Osteoblast (primary cell): ENCODE data around the gene PSAP. TPM values are rescaled to one million over a fixed set of nuclear protein-coding genes. Genes with fewer than 3 reads are reported as not detected.
"Not testable (repeated sequence)": the region's sequence is repeated elsewhere in the genome, so short reads cannot be mapped to it uniquely, and the experiment has no call there.

Experiments used
- DNase-seq: peaks from one replicate; pipeline ENCODE4 v3.0.0; 2011; ENCODE audit warnings: low spot score, mixed read lengths; ENCODE audit not compliant: insufficient read length; ENCODE audit errors: missing footprints
- H2AFZ ChIP-seq: 2 replicates; pipeline ENCODE4 v1.6.0; 2011; ENCODE audit warnings: mild to moderate bottlenecking, low read length
- H3K27ac ChIP-seq: 2 replicates; pipeline ENCODE4 v1.5.1; 2011; ENCODE audit warnings: mild to moderate bottlenecking, low read depth, low read length, moderate library complexity
- H3K27me3 ChIP-seq: 2 replicates; pipeline ENCODE4 v1.6.0; 2012; ENCODE audit warnings: mild to moderate bottlenecking, control low read depth, inconsistent platforms, low read length, moderate library complexity; ENCODE audit not compliant: insufficient read depth
- H3K36me3 ChIP-seq: 2 replicates; pipeline ENCODE4 v1.5.1; 2011; ENCODE audit warnings: mild to moderate bottlenecking, low read length, control low read depth, moderate library complexity; ENCODE audit not compliant: insufficient read depth
- H3K4me1 ChIP-seq: 2 replicates; pipeline ENCODE4 v1.5.1; 2011; ENCODE audit warnings: mild to moderate bottlenecking, low read length, control low read depth, moderate library complexity; ENCODE audit not compliant: insufficient read depth
- H3K4me2 ChIP-seq: 2 replicates; pipeline ENCODE4 v1.6.0; 2011; ENCODE audit warnings: mild to moderate bottlenecking, low read length; ENCODE audit not compliant: insufficient read depth
- H3K4me3 ChIP-seq: fragments of 200-600 bp; sonication (generic); 3 replicates; pipeline ENCODE4 v1.5.1; 2012; ENCODE audit warnings: mild to moderate bottlenecking, low read length, inconsistent platforms; ENCODE audit not compliant: insufficient read depth
- H3K79me2 ChIP-seq: 2 replicates; pipeline ENCODE4 v1.6.0; 2012; ENCODE audit warnings: mild to moderate bottlenecking, low read length, control low read depth, inconsistent platforms; ENCODE audit not compliant: insufficient read depth
- H3K9me3 ChIP-seq: 2 replicates; pipeline ENCODE4 v1.5.1; 2011; ENCODE audit warnings: low read depth, low read length, control low read depth
- H4K20me1 ChIP-seq: 2 replicates; pipeline ENCODE4 v1.6.0; 2012; ENCODE audit warnings: mild to moderate bottlenecking, low read length, control low read depth; ENCODE audit not compliant: insufficient read depth
- total RNA-seq: library from RNA; depleted of rRNA; stranded (reverse); fragments of >200 nt; gene quantifications from 2 replicates; pipeline ENCODE4 v1.2.3, GENCODE V29; 2012
- TF ChIP-seq, protein P1 (sequence below): IDR thresholded peaks from 2 replicates; pipeline ENCODE4 v1.5.1; 2011; ENCODE audit warnings: mild to moderate bottlenecking, low read depth, low read length, moderate library complexity; ENCODE audit errors: extremely low read depth

The PSAP gene
- total RNA-seq, 1 donor = 1,391 TPM

GRCh38 chr10:71877821-71878220 is 26.8 kb upstream of the PSAP start:
- H3K4me2 ChIP-seq = no peak overlapping the region
- no peaks in the 10 kb centered on the region for H3K4me1 ChIP-seq
- H3K36me3 ChIP-seq = no peaks in the 10 kb centered on the region
- H4K20me1 ChIP-seq = no peaks in the 10 kb centered on the region
- peaks cover 3% of the 10 kb centered on the region for H3K27me3 ChIP-seq
- H3K4me3 ChIP-seq = no peak overlapping the region
- no peak for DNase-seq
- H3K27ac ChIP-seq = no peak overlapping the region
- no peak overlapping the region for H2AFZ ChIP-seq
- H3K79me2 ChIP-seq = no peaks in the 10 kb centered on the region
- TF ChIP-seq, protein P1, sequence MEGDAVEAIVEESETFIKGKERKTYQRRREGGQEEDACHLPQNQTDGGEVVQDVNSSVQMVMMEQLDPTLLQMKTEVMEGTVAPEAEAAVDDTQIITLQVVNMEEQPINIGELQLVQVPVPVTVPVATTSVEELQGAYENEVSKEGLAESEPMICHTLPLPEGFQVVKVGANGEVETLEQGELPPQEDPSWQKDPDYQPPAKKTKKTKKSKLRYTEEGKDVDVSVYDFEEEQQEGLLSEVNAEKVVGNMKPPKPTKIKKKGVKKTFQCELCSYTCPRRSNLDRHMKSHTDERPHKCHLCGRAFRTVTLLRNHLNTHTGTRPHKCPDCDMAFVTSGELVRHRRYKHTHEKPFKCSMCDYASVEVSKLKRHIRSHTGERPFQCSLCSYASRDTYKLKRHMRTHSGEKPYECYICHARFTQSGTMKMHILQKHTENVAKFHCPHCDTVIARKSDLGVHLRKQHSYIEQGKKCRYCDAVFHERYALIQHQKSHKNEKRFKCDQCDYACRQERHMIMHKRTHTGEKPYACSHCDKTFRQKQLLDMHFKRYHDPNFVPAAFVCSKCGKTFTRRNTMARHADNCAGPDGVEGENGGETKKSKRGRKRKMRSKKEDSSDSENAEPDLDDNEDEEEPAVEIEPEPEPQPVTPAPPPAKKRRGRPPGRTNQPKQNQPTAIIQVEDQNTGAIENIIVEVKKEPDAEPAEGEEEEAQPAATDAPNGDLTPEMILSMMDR = no peak
- H3K9me3 ChIP-seq = no peaks in the 10 kb centered on the region

GRCh38 chr10:71874680-71875354 is 23.8 kb upstream of the PSAP start:
- not testable (repeated sequence) for H4K20me1 ChIP-seq, H3K4me2 ChIP-seq, H3K36me3 ChIP-seq, H3K27me3 ChIP-seq, H3K27ac ChIP-seq, H3K4me3 ChIP-seq, H3K9me3 ChIP-seq, H2AFZ ChIP-seq, DNase-seq, H3K79me2 ChIP-seq, H3K4me1 ChIP-seq

DNA sequence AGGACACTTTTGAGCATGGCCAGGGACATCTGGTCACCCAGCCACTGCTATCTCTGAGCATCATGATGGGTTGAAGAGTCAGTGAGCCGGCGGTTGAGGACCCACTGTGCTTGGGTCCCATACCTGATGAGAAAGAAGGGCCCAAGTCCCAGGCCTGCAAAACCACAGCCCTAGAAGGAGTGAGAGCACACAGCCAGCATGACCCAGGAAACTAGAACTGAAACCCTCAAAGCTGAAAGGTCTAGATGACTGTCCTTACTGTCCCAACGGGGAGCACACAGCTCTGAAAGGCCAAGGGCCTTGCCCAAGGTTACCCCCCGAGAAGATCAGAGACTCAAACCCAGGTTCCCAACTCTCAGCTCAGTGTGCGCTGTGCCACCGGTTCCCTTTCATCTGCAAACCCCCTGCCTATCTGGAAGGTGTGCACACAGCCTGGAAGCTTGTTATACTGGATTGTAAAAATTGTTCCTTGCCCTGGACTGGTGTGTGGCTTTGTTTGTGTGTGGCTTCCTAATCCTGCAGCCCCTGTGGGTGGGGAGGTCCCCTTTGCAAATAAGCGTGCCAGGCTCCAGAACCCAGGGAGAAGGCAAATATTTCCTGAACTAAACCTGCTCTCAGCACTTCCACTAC is 22.6 kb upstream of the PSAP start:
- Histone ChIP-seq H2AFZ (no peak overlapping the region), H3K4me3 (no peak overlapping the region), H3K27me3 (peaks cover 3% of the 10 kb centered on the region), H3K4me2 (no peak overlapping the region), H4K20me1 (no peaks in the 10 kb centered on the region), H3K36me3 (no peaks in the 10 kb centered on the region), H3K27ac (no peak overlapping the region), H3K9me3 (no peaks in the 10 kb centered on the region), H3K4me1 (peaks cover 8% of the 10 kb centered on the region), H3K79me2 (no peaks in the 10 kb centered on the region)
- TF ChIP-seq, protein P1 = no peak
- no peak for DNase-seq

DNA sequence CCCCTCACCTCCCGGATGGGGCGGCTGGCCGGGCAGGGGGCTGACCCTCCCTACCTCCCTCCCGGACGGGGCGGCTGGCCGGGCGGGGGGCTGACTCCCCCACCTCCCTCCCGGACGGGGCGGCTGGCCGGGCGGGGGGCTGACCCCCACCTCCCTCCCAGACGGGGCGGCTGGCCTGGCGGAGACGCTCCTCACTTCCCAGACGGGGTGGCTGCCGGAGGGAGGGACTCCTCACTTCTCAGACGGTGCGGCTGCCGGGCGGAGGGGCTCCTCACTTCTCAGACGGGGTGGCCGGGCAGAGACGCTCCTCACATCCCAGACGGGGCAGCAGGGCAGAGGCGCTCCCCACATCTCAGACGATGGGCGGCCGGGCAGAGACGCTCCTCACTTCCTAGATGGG is 18.6 kb upstream of the PSAP start:
- not testable (repeated sequence) for H3K4me2 ChIP-seq, H3K4me3 ChIP-seq, H3K27me3 ChIP-seq, DNase-seq, H3K79me2 ChIP-seq, H2AFZ ChIP-seq, H3K9me3 ChIP-seq, H3K27ac ChIP-seq, H4K20me1 ChIP-seq, H3K36me3 ChIP-seq
- peaks cover 22% of the 10 kb centered on the region for H3K4me1 ChIP-seq

DNA sequence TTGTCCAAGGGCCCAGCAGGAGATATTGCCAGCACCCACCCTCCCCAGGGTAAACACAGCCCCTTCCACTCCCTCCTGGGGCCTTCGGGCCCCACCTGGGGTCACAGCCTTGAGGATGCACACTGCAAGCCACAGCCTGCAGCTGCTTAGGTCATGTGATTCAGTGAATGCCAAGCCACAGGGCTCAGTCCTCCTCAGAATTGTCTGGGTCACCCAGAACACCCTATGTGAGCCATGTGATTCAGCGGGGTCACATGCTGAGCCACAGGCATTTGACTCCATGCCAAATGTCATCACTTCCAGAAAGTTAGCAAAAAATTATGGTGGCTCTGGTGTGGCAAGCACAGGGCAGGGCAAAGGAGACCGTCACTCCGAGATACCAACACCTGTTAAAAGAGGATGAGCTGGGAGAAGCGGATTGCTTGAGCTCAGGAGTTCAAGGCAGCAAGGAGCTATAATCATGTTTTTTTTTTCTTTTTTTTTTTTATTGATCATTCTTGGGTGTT is 17.2 kb upstream of the PSAP start:
- no peaks in the 10 kb centered on the region for H3K27me3 ChIP-seq
- no peaks in the 10 kb centered on the region for H3K36me3 ChIP-seq
- H3K4me3 ChIP-seq = no peak overlapping the region
- H2AFZ ChIP-seq = no peak overlapping the region
- no peaks in the 10 kb centered on the region for H3K9me3 ChIP-seq
- H4K20me1 ChIP-seq = no peaks in the 10 kb centered on the region
- H3K79me2 ChIP-seq = no peaks in the 10 kb centered on the region
- TF ChIP-seq, protein P1 = no peak
- H3K27ac ChIP-seq = no peak overlapping the region
- H3K4me1 ChIP-seq = peaks cover 24% of the 10 kb centered on the region
- peak overlapping the region; percentile 18 for H3K4me2 ChIP-seq
- DNase-seq = peak; percentile 93
